Glutamatergic neuron (in vitro differentiated cells): ENCODE results near the gene EPB41L4B. TPM values are rescaled to one million over a fixed set of nuclear protein-coding genes. Genes with fewer than 3 reads are reported as not detected.

Experiments
- DNase-seq: peaks from one replicate; pipeline ENCODE4 v3.0.0; 2022
- H3K27ac Mint-ChIP-seq: one replicate; pipeline ENCODE4 v1.8.0; 2020; ENCODE audit warnings: mild to moderate bottlenecking, mixed read lengths, inconsistent platforms; ENCODE audit not compliant: unreplicated experiment
- H3K27me3 Mint-ChIP-seq: one replicate; pipeline ENCODE4 v1.8.0; 2020; ENCODE audit warnings: mild to moderate bottlenecking, moderate library complexity, mixed read lengths, inconsistent platforms; ENCODE audit not compliant: unreplicated experiment
- H3K36me3 Mint-ChIP-seq: one replicate; pipeline ENCODE4 v1.8.0; 2020; ENCODE audit warnings: mild to moderate bottlenecking, mixed read lengths, inconsistent platforms; ENCODE audit not compliant: unreplicated experiment
- H3K4me1 Mint-ChIP-seq: one replicate; pipeline ENCODE4 v1.8.0; 2020; ENCODE audit warnings: mild to moderate bottlenecking, low read depth, mixed read lengths, inconsistent platforms; ENCODE audit not compliant: unreplicated experiment
- H3K4me3 Mint-ChIP-seq: one replicate; pipeline ENCODE4 v1.8.0; 2020; ENCODE audit warnings: mild to moderate bottlenecking, mixed read lengths, inconsistent platforms; ENCODE audit not compliant: unreplicated experiment
- H3K9me3 Mint-ChIP-seq: one replicate; pipeline ENCODE4 v1.8.0; 2020; ENCODE audit warnings: mild to moderate bottlenecking, moderate library complexity, mixed read lengths, inconsistent platforms; ENCODE audit not compliant: unreplicated experiment
- CTCF ChIP-seq: fragments of 200-600 bp; sonication (generic); IDR thresholded peaks from one replicate; pipeline ENCODE4 v1.5.0; 2021; ENCODE audit not compliant: partially characterized antibody, unreplicated experiment
- total RNA-seq: library from RNA; stranded (reverse); fragmentation: NEBNext Ultra II Directional; extraction: Animal tissue kit (Norgen Biotek cat#: 25700); gene quantifications from one replicate; pipeline ENCODE4 v1.2.1, GENCODE V29; 2021; ENCODE audit not compliant: unreplicated experiment

EPB41L4B gene
- total RNA-seq, 1 donor from 2014 or later: 10.0 TPM

DNA sequence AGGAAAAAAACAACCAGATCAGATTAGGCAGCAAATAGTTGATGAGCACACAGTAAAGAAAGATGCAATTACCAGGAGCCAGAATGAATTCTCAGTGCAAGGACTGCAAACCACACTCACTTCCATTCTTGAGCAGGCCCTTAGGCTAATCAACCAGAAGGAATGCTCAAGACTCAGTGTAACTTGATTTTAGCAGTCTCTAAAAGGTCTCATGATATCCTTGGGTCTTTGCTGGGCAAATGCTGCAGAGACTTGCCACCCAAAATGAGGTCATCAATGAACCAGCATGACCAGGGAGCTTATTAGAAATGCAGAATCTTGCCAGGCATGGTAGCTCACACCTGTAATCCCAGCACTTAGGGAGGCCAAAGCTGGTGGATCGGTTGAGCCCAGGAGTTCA, 181.0 kb downstream of the EPB41L4B start:
- TF ChIP-seq CTCF: no peak
- Mint-ChIP-seq H3K27ac (no peak overlapping the region), H3K36me3 (no peaks in the 10 kb centered on the region), H3K9me3 (no peaks in the 10 kb centered on the region), H3K27me3 (no peaks in the 10 kb centered on the region), H3K4me3 (no peak overlapping the region), H3K4me1 (no peaks in the 10 kb centered on the region)
- DNase-seq: no peak

DNA sequence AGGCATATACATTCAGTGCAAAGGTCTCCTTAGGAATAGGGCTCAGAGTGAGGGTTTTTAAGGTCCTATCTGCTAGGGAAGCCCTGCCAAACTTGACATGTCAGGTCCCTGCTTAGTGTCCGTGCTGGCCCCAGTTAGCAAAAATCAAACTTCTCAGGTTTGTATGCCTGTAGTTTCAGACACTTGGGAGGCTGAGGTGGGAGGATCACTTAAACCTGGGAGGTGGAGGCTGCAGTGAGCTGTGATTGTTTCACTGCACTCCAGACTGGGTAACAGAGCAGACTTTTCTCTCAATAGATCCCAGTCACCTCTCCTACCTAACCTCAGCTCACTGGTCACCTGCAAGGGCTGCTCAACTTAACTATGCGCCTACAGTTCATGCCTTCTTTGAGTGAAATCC, 182.4 kb downstream of the EPB41L4B start:
- Mint-ChIP-seq H3K4me1 (no peaks in the 10 kb centered on the region), H3K4me3 (no peak overlapping the region), H3K27ac (no peak overlapping the region), H3K27me3 (no peaks in the 10 kb centered on the region), H3K36me3 (no peaks in the 10 kb centered on the region), H3K9me3 (no peaks in the 10 kb centered on the region)
- TF ChIP-seq CTCF: no peak
- no peak for DNase-seq

- H3K9me3 Mint-ChIP-seq: no peaks in the 10 kb centered on the region
- H3K4me1 Mint-ChIP-seq: no peaks in the 10 kb centered on the region
- DNase-seq: no peak
- no peak overlapping the region for H3K27ac Mint-ChIP-seq
- H3K27me3 Mint-ChIP-seq: no peaks in the 10 kb centered on the region
- no peaks in the 10 kb centered on the region for H3K36me3 Mint-ChIP-seq
- TF ChIP-seq CTCF: no peak
- no peak overlapping the region for H3K4me3 Mint-ChIP-seq
These were observed 186.7 kb downstream of the EPB41L4B start for GRCh38 chr9:109134167-109134578.

- Mint-ChIP-seq H3K9me3 (no peaks in the 10 kb centered on the region), H3K27me3 (no peaks in the 10 kb centered on the region), H3K36me3 (no peaks in the 10 kb centered on the region), H3K4me3 (no peak overlapping the region), H3K27ac (no peak overlapping the region), H3K4me1 (no peaks in the 10 kb centered on the region)
- no peak for TF ChIP-seq CTCF
- DNase-seq: no peak
These were observed 187.3 kb downstream of the EPB41L4B start for GRCh38 chr9:109133533-109133932.

DNA sequence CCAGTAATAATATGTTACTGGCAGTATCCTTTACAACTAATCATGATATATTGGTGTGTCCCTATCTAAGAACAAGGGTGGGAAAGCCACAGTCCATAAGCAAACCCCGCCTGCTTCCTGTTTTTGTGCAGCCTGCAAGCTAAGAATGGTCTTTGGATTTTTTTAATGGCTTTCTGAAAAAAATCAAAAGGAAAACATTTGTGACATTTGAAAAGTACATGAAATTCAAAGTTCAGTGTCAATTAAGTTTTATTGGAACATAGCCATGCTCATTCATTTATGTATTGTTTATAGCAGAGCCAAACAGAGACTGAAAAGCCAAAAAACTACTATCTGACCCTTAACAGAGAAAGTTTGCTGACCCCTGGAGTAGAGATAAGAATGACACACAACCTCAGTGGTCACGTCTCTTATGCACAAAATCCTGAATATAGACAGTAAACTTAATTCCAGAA, 188.3 kb downstream of the EPB41L4B start:
- no peak overlapping the region for H3K27ac Mint-ChIP-seq
- no peak overlapping the region for H3K4me3 Mint-ChIP-seq
- no peak for DNase-seq
- no peaks in the 10 kb centered on the region for H3K27me3 Mint-ChIP-seq
- no peaks in the 10 kb centered on the region for H3K9me3 Mint-ChIP-seq
- H3K4me1 Mint-ChIP-seq: no peaks in the 10 kb centered on the region
- TF ChIP-seq CTCF: no peak
- no peaks in the 10 kb centered on the region for H3K36me3 Mint-ChIP-seq
